Measurements from ENCODE around the gene PYGO2. TPM values are rescaled to one million over a fixed set of nuclear protein-coding genes. Genes with fewer than 3 reads are reported as not detected.

PYGO2 gene
- total RNA-seq, 2 experiments from 2014 or later, result 44.3 to 47.3 TPM

DNA sequence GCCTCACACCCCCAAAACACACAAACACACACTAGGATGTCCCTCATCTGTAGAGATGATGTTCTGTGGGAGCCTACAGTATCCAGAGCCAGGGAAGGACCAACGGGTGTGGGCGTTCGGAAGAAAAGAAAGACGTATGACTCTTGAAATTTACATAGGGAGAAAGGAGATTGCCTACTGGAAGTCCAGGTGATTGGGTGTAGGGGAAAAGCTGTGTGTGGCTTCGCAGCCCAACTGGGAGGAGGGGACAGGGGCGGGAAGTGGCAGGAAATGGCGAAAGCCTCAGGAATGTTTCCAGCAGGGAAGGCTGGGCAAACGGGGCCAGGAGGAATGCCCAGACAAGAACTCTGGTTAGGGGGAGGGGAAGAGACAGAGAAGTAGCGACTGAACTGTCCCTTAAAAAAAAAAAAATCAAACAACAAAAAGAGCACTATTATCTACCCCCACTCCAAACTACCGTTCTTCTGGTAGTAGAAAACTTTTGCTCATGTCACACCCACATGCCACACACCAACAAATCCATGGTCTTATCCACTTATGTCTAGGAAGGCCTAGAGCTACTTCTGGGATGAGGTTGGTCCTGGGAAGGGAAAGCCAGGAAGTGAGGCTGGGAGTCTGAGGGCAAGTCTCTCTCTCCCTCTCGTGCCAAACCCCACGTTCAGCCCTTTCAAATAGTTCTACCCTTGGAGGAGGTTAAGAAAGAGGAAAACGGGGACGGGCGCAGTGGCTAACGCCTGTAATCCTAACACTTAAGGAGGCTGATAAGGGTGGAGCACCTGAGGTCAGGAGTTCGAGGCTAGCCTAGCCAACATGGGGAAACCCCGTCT lies 11.1 kb upstream of the PYGO2 start:
- peaks cover 14% of the 10 kb centered on the region; the same call in 1 of the 2 replicates for H4K20me1 ChIP-seq (ENCODE audit: insufficient read depth, low read length)
- H3K79me2 ChIP-seq (ENCODE audit: insufficient read depth, low read depth, low read length), result peaks cover 64% of the 10 kb centered on the region
- CTCF ChIA-PET (ENCODE audit: unreplicated experiment), result no interaction called here
- H3K4me1 ChIP-seq (ENCODE audit: insufficient read depth, low read length, poor library complexity, severe bottlenecking), result peaks cover 46% of the 10 kb centered on the region
- DNase-seq (ENCODE audit: low spot score), result no peak
- peak overlapping the region; percentile 89 for H3K27ac ChIP-seq (ENCODE audit: low read depth, low read length, poor library complexity, severe bottlenecking)
- H3K36me3 ChIP-seq (ENCODE audit: insufficient read depth, low read length), result peaks cover 52% of the 10 kb centered on the region
- intact Hi-C loops (cut with micrococcal nuclease; ENCODE audit: unreplicated experiment), result no loop called here
- peak overlapping the region; percentile 86 for H3K4me2 ChIP-seq (ENCODE audit: low read length)
- POLR2A ChIA-PET, result interaction anchor here (0.7 to 1.8 kb wide), 3 partner anchors 17 to 235 kb away, joined by 3 to 6 read pairs (median 3); partner anchors contain the start of genes LENEP and PBXIP1
- H3K9me3 ChIP-seq (ENCODE audit: low read length), result no peaks in the 10 kb centered on the region
- peak overlapping the region; percentile 83 for H3K4me3 ChIP-seq (ENCODE audit: low read depth, low read length, poor library complexity, severe bottlenecking)
- BruUV-seq (replicated peaks), result no TSS peak
- H3K9me2 ChIP-seq (ENCODE audit: insufficient read depth, low read length), result no peaks in the 10 kb centered on the region
- TF ChIP-seq EZH2phosphoT487 (IDR thresholded peaks at IDR 0.05; ENCODE audit: borderline replicate concordance, low read depth, low read length), result no peak
- TF ChIP-seq, protein P1, sequence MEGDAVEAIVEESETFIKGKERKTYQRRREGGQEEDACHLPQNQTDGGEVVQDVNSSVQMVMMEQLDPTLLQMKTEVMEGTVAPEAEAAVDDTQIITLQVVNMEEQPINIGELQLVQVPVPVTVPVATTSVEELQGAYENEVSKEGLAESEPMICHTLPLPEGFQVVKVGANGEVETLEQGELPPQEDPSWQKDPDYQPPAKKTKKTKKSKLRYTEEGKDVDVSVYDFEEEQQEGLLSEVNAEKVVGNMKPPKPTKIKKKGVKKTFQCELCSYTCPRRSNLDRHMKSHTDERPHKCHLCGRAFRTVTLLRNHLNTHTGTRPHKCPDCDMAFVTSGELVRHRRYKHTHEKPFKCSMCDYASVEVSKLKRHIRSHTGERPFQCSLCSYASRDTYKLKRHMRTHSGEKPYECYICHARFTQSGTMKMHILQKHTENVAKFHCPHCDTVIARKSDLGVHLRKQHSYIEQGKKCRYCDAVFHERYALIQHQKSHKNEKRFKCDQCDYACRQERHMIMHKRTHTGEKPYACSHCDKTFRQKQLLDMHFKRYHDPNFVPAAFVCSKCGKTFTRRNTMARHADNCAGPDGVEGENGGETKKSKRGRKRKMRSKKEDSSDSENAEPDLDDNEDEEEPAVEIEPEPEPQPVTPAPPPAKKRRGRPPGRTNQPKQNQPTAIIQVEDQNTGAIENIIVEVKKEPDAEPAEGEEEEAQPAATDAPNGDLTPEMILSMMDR (conservative IDR thresholded peaks at IDR 0.05; ENCODE audit: low read length), result no peak
- H2AFZ ChIP-seq (ENCODE audit: low read length), result no peak overlapping the region

- BruUV-seq (replicated peaks), result no TSS peak
- H4K20me1 ChIP-seq (ENCODE audit: insufficient read depth, low read length), result peaks cover 8% of the 10 kb centered on the region; the same call in 1 of the 2 replicates
- no peak for TF ChIP-seq EZH2phosphoT487 (IDR thresholded peaks at IDR 0.05; ENCODE audit: borderline replicate concordance, low read depth, low read length)
- TF ChIP-seq, protein P1 (conservative IDR thresholded peaks at IDR 0.05; ENCODE audit: low read length), result no peak
- ChIA-PET CTCF (ENCODE audit: unreplicated experiment) (no interaction called here), POLR2A (interaction anchor here (1.8 kb wide), 1 partner anchor 16 kb away, joined by 6 read pairs; the partner anchor contains the start of gene PBXIP1)
- DNase-seq (ENCODE audit: low spot score), result no peak
- no peak overlapping the region for H3K4me3 ChIP-seq (ENCODE audit: low read depth, low read length, poor library complexity, severe bottlenecking)
- peaks cover 58% of the 10 kb centered on the region for H3K79me2 ChIP-seq (ENCODE audit: insufficient read depth, low read depth, low read length)
- H3K4me1 ChIP-seq (ENCODE audit: insufficient read depth, low read length, poor library complexity, severe bottlenecking), result peaks cover 40% of the 10 kb centered on the region
- no peak overlapping the region for H3K27ac ChIP-seq (ENCODE audit: low read depth, low read length, poor library complexity, severe bottlenecking)
- H3K9me3 ChIP-seq (ENCODE audit: low read length), result no peaks in the 10 kb centered on the region
- intact Hi-C loops (cut with micrococcal nuclease; ENCODE audit: unreplicated experiment), result no loop called here
- H3K9me2 ChIP-seq (ENCODE audit: insufficient read depth, low read length), result no peaks in the 10 kb centered on the region
- peak overlapping the region; percentile 86 for H3K4me2 ChIP-seq (ENCODE audit: low read length)
- H2AFZ ChIP-seq (ENCODE audit: low read length), result no peak overlapping the region
- H3K36me3 ChIP-seq (ENCODE audit: insufficient read depth, low read length), result peaks cover 52% of the 10 kb centered on the region
Measured at GRCh38 chr1:154972213-154972516, 10.6 kb upstream of the PYGO2 start.
